SH-SY5Y (cell line): Measurements from ENCODE around the gene COLEC12.

ENCODE experiments used
- GATA2 ChIP-seq: IDR thresholded peaks from 2 replicates; pipeline ENCODE4 v1.6.1; 2011; ENCODE audit warnings: mild to moderate bottlenecking, low read depth, low read length
- GATA3 ChIP-seq: IDR thresholded peaks from 2 replicates; pipeline ENCODE4 v1.6.1; 2011; ENCODE audit warnings: low read depth, mild to moderate bottlenecking, low read length, moderate library complexity

DNA sequence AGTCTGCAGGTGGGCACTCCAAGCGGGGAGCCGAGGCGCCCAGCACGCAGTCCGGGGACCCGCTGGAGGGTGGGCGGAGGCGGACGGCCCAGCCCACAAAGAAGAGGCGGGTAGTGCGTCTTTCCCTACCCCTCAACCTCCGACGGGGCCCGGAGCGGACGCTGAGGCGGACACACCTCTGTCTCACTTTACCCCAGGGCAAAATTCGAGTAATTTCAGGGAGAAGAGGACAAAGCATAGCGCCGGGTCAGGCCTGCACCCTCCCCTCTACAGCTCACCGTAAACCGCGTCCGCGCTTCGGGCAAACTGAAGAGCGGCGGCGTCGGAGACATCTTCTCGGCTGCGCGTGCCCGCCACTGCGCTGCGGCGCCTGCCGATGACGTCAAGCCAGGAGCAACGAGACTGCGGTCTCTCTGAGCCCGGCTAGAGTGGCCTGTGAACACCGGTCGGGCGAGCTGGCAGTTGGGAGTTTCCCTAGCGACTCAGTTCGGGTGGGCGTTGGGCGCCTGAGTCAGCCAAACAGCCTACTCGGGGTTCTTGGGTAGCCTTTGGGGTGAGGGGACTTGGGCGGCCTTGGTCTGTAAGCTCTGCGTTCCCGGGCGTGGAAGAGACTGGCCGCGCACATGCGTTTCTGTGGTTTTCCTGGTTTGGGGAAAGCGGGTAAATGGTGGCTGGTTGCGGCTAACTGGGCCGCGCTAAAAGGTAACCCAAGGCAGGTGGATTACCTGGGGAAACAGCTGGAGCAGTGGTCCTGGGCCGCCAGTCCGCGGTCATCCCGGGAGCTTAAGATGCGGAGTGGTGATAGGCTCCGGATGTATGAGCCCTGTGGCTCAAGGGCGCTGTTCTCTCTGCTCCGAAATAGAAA lies 232.6 kb downstream of the COLEC12 start, which contains the start of gene THOC1:
- TF ChIP-seq GATA3 = no peak
- TF ChIP-seq GATA2 = peak; percentile 64
